Measurements from ENCODE around the gene CNP.
"Not testable (repeated sequence)": the region's sequence is repeated elsewhere in the genome, so short reads cannot be mapped to it uniquely, and the experiment has no call there.

CNP gene

DNA sequence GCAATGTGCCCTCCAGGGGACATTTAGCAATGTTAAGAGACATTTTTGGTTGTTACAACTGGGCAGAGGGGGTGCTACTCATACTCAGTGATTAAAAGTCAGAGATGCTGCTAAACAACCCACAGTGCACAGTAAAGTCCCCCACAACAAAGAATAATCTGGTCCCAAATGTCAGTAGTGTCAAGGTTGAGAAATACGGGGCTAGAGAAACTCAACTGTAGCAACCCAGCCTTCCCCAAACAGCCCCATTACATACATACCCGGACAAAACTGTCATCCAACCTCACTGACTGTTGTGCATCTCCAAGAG is 30.2 kb downstream of the CNP start:
- H3K9me3 ChIP-seq (ENCODE audit: insufficient read depth, low read depth, low read length), result no peaks in the 10 kb centered on the region
- peaks cover 91% of the 10 kb centered on the region for H3K36me3 ChIP-seq (ENCODE audit: insufficient read depth, low read depth, low read length)
- H3K9ac ChIP-seq (ENCODE audit: low read depth, low read length), result no peak overlapping the region
- no peaks in the 10 kb centered on the region for H3K27me3 ChIP-seq (ENCODE audit: insufficient read depth, low read length)
- no peak overlapping the region for H3K4me3 ChIP-seq (ENCODE audit: low read length)
- no peak overlapping the region for H3K27ac ChIP-seq (ENCODE audit: low read length)
- H3K4me1 ChIP-seq (ENCODE audit: insufficient read depth, low read length), result no peaks in the 10 kb centered on the region

DNA sequence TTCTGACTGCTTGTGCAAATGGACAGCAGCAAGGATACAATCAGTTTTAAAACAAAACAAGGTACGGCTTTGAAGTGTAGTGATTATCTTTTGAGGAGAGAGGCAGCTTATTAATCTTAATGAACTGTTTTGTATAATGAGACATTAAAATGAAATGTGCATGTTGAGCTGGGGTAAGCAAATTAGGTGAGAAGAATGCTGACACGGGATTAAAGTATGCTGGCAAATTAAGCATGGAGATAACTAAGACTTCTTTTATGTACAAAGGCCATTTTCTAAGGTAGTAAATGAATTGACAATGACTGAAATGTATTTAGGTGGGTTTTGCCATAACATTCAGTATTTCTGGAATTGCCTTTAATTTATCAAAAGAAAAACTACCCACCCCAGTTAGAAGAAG is 31.9 kb downstream of the CNP start:
- H3K36me3 ChIP-seq (ENCODE audit: insufficient read depth, low read depth, low read length), result peaks cover 91% of the 10 kb centered on the region
- H3K4me1 ChIP-seq (ENCODE audit: insufficient read depth, low read length), result no peaks in the 10 kb centered on the region
- no peaks in the 10 kb centered on the region for H3K27me3 ChIP-seq (ENCODE audit: insufficient read depth, low read length)
- no peak overlapping the region for H3K4me3 ChIP-seq (ENCODE audit: low read length)
- no peak overlapping the region for H3K27ac ChIP-seq (ENCODE audit: low read length)
- H3K9ac ChIP-seq (ENCODE audit: low read depth, low read length), result no peak overlapping the region
- no peaks in the 10 kb centered on the region for H3K9me3 ChIP-seq (ENCODE audit: insufficient read depth, low read depth, low read length)

DNA sequence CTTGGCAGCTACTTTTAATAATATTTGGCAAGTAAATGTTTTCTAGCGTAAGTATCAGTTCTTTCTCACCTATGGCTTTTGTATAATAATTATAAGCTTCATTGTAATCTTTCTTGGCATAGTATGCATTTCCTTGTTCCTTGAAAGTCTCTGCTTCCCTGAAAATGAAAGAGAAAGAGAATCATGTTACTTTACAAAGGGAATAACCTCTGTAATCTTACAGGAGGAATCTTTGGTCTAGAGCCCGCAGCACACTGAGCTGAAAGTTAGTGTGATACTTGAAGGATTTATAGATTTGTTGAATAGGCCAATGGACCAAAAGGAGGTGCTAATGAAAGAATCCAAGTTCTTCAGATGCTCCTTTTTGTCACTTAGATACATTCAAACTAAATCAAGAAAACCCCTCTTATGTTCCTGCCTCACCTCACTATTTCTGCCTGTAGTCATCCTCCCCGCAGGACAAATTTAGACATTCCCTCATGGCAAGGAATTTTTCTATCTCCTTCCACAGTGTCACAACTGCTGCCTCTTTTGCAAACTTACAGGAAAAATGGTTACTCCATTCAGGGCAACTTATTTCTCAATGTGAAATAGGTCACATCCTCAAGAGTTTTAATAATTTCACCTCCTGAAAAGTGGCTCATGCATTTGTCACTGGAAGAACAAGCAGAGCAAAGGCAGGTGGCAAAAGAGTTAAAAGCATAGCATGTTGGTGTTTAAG is 34.0 kb downstream of the CNP start:
- no peaks in the 10 kb centered on the region for H3K27me3 ChIP-seq (ENCODE audit: insufficient read depth, low read length)
- peaks cover 82% of the 10 kb centered on the region for H3K36me3 ChIP-seq (ENCODE audit: insufficient read depth, low read depth, low read length)
- no peak overlapping the region for H3K4me3 ChIP-seq (ENCODE audit: low read length)
- H3K27ac ChIP-seq (ENCODE audit: low read length), result no peak overlapping the region
- no peaks in the 10 kb centered on the region for H3K4me1 ChIP-seq (ENCODE audit: insufficient read depth, low read length)
- H3K9ac ChIP-seq (ENCODE audit: low read depth, low read length), result no peak overlapping the region
- no peaks in the 10 kb centered on the region for H3K9me3 ChIP-seq (ENCODE audit: insufficient read depth, low read depth, low read length)

DNA sequence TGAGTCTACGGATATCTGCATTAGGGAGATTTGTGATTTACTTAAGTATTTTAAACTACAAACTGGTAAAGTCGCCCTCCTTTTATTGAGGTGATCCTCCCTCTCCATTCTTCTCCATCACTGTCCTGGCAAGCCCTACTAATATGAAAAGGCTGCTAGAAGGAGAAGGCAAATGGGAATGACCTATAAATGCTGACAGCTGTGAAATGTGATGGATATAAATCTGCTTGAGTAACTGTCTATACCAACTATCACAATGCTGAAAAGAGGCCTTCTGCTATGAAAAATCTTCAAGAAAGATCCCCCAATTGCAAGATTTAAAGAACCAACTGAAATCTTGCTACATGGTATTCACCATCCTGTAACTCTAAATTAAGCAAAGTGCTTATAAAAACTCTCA is 35.1 kb downstream of the CNP start:
- Histone ChIP-seq H3K9me3 (ENCODE audit: insufficient read depth, low read depth, low read length) (no peaks in the 10 kb centered on the region), H3K9ac (ENCODE audit: low read depth, low read length) (no peak overlapping the region), H3K4me3 (ENCODE audit: low read length) (no peak overlapping the region), H3K27ac (ENCODE audit: low read length) (no peak overlapping the region), H3K36me3 (ENCODE audit: insufficient read depth, low read depth, low read length) (peaks cover 71% of the 10 kb centered on the region), H3K4me1 (ENCODE audit: insufficient read depth, low read length) (no peaks in the 10 kb centered on the region), H3K27me3 (ENCODE audit: insufficient read depth, low read length) (no peaks in the 10 kb centered on the region)

DNA sequence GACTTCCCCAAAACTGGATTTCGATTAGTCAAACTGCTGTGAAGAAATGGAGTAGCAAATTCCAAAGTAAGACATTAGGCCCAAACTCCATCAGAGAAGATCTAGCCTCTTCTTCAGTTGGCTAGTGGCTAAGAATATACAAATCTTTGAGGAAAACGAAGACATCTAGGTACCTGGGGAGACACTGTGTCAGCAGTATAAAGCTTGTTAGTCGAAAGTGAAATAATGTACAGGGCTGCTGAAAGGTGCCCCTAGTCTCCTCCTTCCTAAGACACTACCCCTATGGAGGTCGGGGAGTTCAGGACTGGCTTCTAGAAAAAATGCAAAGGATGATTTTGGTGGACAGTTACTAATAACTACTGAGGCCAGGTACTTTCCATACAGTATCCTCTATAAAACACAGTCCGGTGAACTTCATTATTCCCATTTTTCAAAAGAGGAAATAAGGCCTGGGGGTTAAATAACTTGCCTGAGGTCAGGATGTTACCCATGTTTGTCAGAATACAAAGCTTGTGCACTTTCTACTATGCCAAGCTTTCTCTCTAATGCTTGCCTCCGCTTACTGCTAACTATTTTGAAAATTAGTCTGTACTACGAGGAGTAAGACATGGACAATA is 35.7 kb downstream of the CNP start:
- no peak overlapping the region for H3K4me3 ChIP-seq (ENCODE audit: low read length)
- H3K36me3 ChIP-seq (ENCODE audit: insufficient read depth, low read depth, low read length), result peaks cover 65% of the 10 kb centered on the region
- H3K27me3 ChIP-seq (ENCODE audit: insufficient read depth, low read length), result no peaks in the 10 kb centered on the region
- H3K27ac ChIP-seq (ENCODE audit: low read length), result no peak overlapping the region
- no peaks in the 10 kb centered on the region for H3K4me1 ChIP-seq (ENCODE audit: insufficient read depth, low read length)
- no peaks in the 10 kb centered on the region for H3K9me3 ChIP-seq (ENCODE audit: insufficient read depth, low read depth, low read length)
- H3K9ac ChIP-seq (ENCODE audit: low read depth, low read length), result no peak overlapping the region

DNA sequence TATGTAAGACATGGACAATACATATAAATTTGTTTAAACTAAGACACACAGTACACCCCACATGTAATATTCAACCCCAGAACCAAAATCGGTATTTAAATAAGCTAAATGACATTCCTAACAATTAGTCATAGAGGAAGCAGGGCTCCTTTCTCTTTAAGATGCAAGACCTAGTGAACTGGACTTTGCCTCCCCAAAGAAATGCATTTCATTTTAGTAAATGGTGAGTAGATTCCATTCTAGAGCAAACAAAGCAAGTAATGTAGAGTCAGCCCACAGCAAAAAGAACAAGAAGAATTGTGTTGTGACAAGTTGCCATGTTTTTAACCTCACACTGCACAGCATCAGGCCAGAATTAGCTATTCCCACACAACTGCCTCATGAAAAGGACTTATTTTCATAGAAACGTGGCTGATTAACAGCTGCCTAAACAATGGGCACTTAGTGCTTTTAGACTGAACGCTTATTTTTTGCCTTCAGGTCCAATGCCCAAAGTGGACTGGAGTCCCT is 36.3 kb downstream of the CNP start:
- Histone ChIP-seq H3K4me3 (ENCODE audit: low read length) (no peak overlapping the region), H3K27me3 (ENCODE audit: insufficient read depth, low read length) (no peaks in the 10 kb centered on the region), H3K27ac (ENCODE audit: low read length) (no peak overlapping the region), H3K9me3 (ENCODE audit: insufficient read depth, low read depth, low read length) (no peaks in the 10 kb centered on the region), H3K4me1 (ENCODE audit: insufficient read depth, low read length) (no peaks in the 10 kb centered on the region), H3K36me3 (ENCODE audit: insufficient read depth, low read depth, low read length) (peaks cover 59% of the 10 kb centered on the region), H3K9ac (ENCODE audit: low read depth, low read length) (no peak overlapping the region)

DNA sequence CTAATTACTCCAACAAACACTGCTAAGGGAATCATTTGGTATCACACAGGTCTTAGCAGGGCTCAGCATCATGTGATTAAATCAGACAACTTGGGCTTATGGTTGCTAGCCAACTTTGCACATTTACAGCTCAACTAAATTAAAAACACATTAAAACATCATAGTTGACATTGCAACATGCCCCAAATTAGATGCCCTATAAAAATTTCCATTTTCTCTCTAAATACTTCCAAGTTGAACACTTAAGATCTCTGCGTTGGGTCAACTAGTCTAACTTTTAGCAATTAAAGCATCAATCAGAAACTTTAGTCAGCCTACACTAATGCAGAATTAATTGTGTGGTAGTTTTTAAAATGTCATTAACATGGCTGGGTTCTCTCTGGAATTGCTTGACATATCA is 38.6 kb downstream of the CNP start:
- Histone ChIP-seq H3K4me1 (ENCODE audit: insufficient read depth, low read length) (no peaks in the 10 kb centered on the region), H3K9ac (ENCODE audit: low read depth, low read length) (no peak overlapping the region), H3K36me3 (ENCODE audit: insufficient read depth, low read depth, low read length) (peaks cover 42% of the 10 kb centered on the region), H3K27me3 (ENCODE audit: insufficient read depth, low read length) (no peaks in the 10 kb centered on the region), H3K4me3 (ENCODE audit: low read length) (no peak overlapping the region), H3K9me3 (ENCODE audit: insufficient read depth, low read depth, low read length) (no peaks in the 10 kb centered on the region), H3K27ac (ENCODE audit: low read length) (no peak overlapping the region)

DNA sequence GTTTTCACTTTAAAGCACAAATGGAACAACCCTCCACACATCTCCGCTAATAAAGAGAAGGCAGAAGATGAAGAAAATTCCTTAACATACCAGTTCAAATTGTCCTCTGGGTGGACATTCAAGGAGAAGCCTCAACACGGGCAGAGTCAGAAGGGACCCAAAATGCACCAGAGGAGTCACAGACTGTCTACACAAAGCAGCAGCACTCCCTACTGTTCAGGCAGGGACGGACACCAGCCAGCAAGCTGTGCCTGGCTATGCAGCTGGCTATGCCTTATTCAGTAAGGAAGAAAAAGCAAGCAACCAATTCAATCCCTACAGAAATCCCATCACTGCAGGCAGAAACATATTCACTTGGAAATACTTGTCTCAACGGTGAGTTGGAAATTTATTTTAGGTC is 42.6 kb downstream of the CNP start:
- H3K36me3 ChIP-seq (ENCODE audit: insufficient read depth, low read depth, low read length), result peaks cover 15% of the 10 kb centered on the region
- H3K27ac ChIP-seq (ENCODE audit: low read length), result peak overlapping the region; percentile 16
- peak overlapping the region; percentile 7; the same call in 1 of the 2 replicates for H3K9ac ChIP-seq (ENCODE audit: low read depth, low read length)
- H3K27me3 ChIP-seq (ENCODE audit: insufficient read depth, low read length), result no peaks in the 10 kb centered on the region
- no peaks in the 10 kb centered on the region for H3K9me3 ChIP-seq (ENCODE audit: insufficient read depth, low read depth, low read length)
- H3K4me3 ChIP-seq (ENCODE audit: low read length), result no peak overlapping the region
- peaks cover 24% of the 10 kb centered on the region for H3K4me1 ChIP-seq (ENCODE audit: insufficient read depth, low read length)

DNA sequence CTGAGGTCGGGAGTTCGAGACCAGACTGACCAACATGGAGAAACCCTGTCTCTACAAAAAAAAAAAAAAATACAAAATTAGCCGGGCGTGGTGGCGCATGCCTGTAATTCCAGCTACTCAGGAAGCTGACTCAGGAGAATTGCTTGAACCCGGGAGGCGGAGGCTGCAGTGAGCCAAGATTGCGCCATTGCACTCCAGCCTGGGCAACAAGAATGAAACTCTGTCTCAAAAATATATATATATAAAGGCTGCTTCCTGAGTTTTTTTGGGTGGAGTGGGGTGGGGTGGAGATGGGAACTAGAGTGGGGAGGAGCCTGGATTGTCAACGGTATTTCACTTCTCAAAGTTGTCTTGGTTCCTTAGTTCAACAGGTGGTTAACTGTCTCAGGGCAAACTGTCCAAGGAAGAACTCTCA is 43.7 kb downstream of the CNP start:
- H3K9ac ChIP-seq (ENCODE audit: low read depth, low read length); H3K27ac ChIP-seq (ENCODE audit: low read length); H3K9me3 ChIP-seq (ENCODE audit: insufficient read depth, low read depth, low read length); H3K4me3 ChIP-seq (ENCODE audit: low read length); H3K27me3 ChIP-seq (ENCODE audit: insufficient read depth, low read length): not testable (repeated sequence)
- peaks cover 24% of the 10 kb centered on the region for H3K4me1 ChIP-seq (ENCODE audit: insufficient read depth, low read length)
- H3K36me3 ChIP-seq (ENCODE audit: insufficient read depth, low read depth, low read length), result peaks cover 11% of the 10 kb centered on the region; the same call in 1 of the 2 replicates

DNA sequence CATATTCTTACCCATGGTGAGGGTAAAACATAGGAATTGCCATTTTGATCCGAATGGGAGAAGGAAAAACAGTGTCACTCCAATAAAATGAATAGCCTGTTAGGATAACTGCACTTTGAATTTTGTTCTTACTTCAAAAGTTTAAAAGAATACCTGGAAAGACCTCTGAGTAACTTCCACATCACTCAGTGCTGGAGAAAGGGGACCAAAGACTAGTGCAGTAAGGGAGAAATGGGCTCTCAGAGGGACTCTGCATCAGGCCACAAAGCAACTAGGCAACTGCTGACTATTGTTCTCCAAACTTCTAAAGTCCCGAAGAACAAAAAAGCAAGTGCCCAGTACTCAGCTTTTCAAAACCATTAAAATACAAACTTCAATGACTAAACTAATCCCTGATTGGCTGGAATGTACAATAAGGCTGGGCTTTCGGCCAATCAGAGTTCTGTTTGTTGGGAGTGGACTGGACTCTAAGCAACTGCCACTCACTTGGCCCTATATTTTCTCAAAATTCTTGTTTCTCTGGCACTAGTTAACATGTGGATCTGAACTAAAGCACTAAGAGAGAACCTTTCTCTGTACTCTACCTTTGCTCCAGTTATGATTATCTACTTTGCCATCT is 44.4 kb downstream of the CNP start:
- H3K36me3 ChIP-seq (ENCODE audit: insufficient read depth, low read depth, low read length), result peaks cover 13% of the 10 kb centered on the region; the same call in 1 of the 2 replicates
- H3K9ac ChIP-seq (ENCODE audit: low read depth, low read length), result peak overlapping the region; percentile 75; the same call in 1 of the 2 replicates
- H3K9me3 ChIP-seq (ENCODE audit: insufficient read depth, low read depth, low read length), result no peaks in the 10 kb centered on the region
- no peaks in the 10 kb centered on the region for H3K27me3 ChIP-seq (ENCODE audit: insufficient read depth, low read length)
- H3K4me3 ChIP-seq (ENCODE audit: low read length), result no peak overlapping the region
- peaks cover 27% of the 10 kb centered on the region for H3K4me1 ChIP-seq (ENCODE audit: insufficient read depth, low read length)
- peak overlapping the region; percentile 93 for H3K27ac ChIP-seq (ENCODE audit: low read length)

DNA sequence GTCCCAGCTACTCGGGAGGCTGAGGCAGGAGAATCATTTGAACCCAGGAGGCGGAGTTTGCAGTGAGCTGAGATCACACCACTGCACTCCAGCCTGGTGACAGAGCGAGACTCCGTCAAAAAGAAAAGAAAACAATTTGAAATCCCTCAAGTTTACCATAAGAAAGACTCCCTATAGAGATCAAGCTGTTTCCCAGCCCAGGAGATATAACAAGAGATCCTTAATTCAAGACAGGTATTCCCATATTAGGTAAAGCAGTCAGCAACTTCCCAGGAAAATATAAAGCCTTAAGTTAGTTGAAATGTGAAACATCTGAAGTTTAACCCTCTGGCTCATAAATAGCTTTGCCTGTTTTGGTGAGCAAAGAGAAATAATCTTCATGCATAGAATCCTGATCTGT is 45.8 kb downstream of the CNP start:
- peak overlapping the region; percentile 63; the same call in 1 of the 2 replicates for H3K9ac ChIP-seq (ENCODE audit: low read depth, low read length)
- peak overlapping the region; percentile 89 for H3K27ac ChIP-seq (ENCODE audit: low read length)
- H3K4me1 ChIP-seq (ENCODE audit: insufficient read depth, low read length), result peaks cover 29% of the 10 kb centered on the region
- H3K27me3 ChIP-seq (ENCODE audit: insufficient read depth, low read length); H3K9me3 ChIP-seq (ENCODE audit: insufficient read depth, low read depth, low read length): not testable (repeated sequence)
- H3K36me3 ChIP-seq (ENCODE audit: insufficient read depth, low read depth, low read length), result peaks cover 13% of the 10 kb centered on the region; the same call in 1 of the 2 replicates
- H3K4me3 ChIP-seq (ENCODE audit: low read length), result peak overlapping the region; percentile 17; the same call in 1 of the 2 replicates

DNA sequence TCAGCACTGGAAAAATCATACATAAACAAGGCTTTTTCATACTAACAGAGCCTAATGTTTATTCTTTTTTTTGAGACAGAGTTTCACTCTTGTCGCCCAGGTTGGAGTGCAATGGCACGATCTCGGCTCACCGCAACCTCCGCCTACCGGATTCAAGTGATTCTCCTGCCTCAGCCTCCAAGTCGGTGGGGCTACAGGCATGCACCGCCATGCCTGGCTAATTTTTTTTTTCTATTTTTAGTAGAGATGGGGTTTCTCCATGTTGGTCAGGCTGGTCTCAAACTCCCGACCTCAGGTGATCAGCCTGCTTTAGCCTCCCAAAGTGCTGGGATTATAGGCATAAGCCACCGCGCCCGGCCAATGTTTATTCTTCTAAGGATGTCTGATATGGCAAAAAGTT is 47.1 kb downstream of the CNP start:
- H3K27me3 ChIP-seq (ENCODE audit: insufficient read depth, low read length); H3K9me3 ChIP-seq (ENCODE audit: insufficient read depth, low read depth, low read length): not testable (repeated sequence)
- H3K4me3 ChIP-seq (ENCODE audit: low read length), result peak overlapping the region; percentile 17; the same call in 1 of the 2 replicates
- H3K27ac ChIP-seq (ENCODE audit: low read length), result peak overlapping the region; percentile 89
- H3K4me1 ChIP-seq (ENCODE audit: insufficient read depth, low read length), result peaks cover 29% of the 10 kb centered on the region
- H3K36me3 ChIP-seq (ENCODE audit: insufficient read depth, low read depth, low read length), result peaks cover 13% of the 10 kb centered on the region; the same call in 1 of the 2 replicates
- peak overlapping the region; percentile 63; the same call in 1 of the 2 replicates for H3K9ac ChIP-seq (ENCODE audit: low read depth, low read length)
